GM13976 (cell line): ENCODE results near the gene LOC128125822.

Experiments
- DNase-seq: peaks from one replicate; pipeline ENCODE4 v3.0.0; 2012; ENCODE audit warnings: low spot score
- CTCF ChIP-seq: IDR thresholded peaks from 2 replicates; pipeline ENCODE4 v1.5.1; 2012; ENCODE audit warnings: borderline replicate concordance, mild to moderate bottlenecking; ENCODE audit not compliant: insufficient read depth; ENCODE audit errors: extremely low read depth, missing control alignments, control extremely low read depth
- in situ Hi-C: fragments of 300-500 bp; cut with MboI; formaldehyde crosslinking; loops from one replicate; pipeline ENCODE4 v1.12.0; 2022; ENCODE audit warnings: low sequenced_read_pairs, mixed read lengths, inconsistent platforms; ENCODE audit not compliant: unreplicated experiment

LOC128125822 gene

GRCh38 chr6:63592886-63593285 lies 20.6 kb downstream of the LOC128125822 start:
- no peak for DNase-seq
- in situ Hi-C loops = loop anchor here (10.0 kb wide), 2 partner anchors 172 to 238 kb away; no protein-coding TSS in a partner anchor
- no peak for TF ChIP-seq CTCF

- TF ChIP-seq CTCF = no peak
- DNase-seq = no peak
- in situ Hi-C loops = loop anchor here (10.0 kb wide), 2 partner anchors 167 to 243 kb away; no protein-coding TSS in a partner anchor
Measured at GRCh38 chr6:63597141-63598048, 25.1 kb downstream of the LOC128125822 start.

- peak; percentile 76 for DNase-seq
- in situ Hi-C loops = loop anchor here (10.0 kb wide), 2 partner anchors 166 to 244 kb away; no protein-coding TSS in a partner anchor
- TF ChIP-seq CTCF = peak; percentile 85
Measured at GRCh38 chr6:63598049-63599036, 26.1 kb downstream of the LOC128125822 start.

- no peak for TF ChIP-seq CTCF
- in situ Hi-C loops = loop anchor here (10.0 kb wide), 2 partner anchors 166 to 244 kb away; no protein-coding TSS in a partner anchor
- no peak for DNase-seq
Measured at GRCh38 chr6:63599243-63599642, 27.0 kb downstream of the LOC128125822 start.

- TF ChIP-seq CTCF = no peak
- no peak for DNase-seq
- in situ Hi-C loops = no loop called here
Measured at GRCh38 chr6:63600136-63600535, 27.9 kb downstream of the LOC128125822 start.

GRCh38 chr6:63609231-63609630 lies 37.0 kb downstream of the LOC128125822 start:
- in situ Hi-C loops = no loop called here
- no peak for DNase-seq
- TF ChIP-seq CTCF = no peak
